ENCODE results near the gene STX3.
"Not testable (repeated sequence)": the region's sequence is repeated elsewhere in the genome, so short reads cannot be mapped to it uniquely, and the experiment has no call there.

STX3 gene

GRCh38 chr11:59851416-59851815 is 96.2 kb downstream of the STX3 start:
- H2BK120ac ChIP-seq (ENCODE audit: low read depth, low read length); H3K18ac ChIP-seq (ENCODE audit: low read length); H2BK5ac ChIP-seq (ENCODE audit: low read length); H3K36me3 ChIP-seq (ENCODE audit: control insufficient read depth, insufficient read depth, low read length); H3K23ac ChIP-seq (ENCODE audit: low read length); H3K4ac ChIP-seq (ENCODE audit: low read depth, low read length); H3K4me1 ChIP-seq (ENCODE audit: control insufficient read depth, low read depth, low read length); H2AK5ac ChIP-seq (ENCODE audit: low read length); H3K56ac ChIP-seq (ENCODE audit: low read length); H3K9ac ChIP-seq (ENCODE audit: low read length); H3K79me1 ChIP-seq (ENCODE audit: low read length); H3K27ac ChIP-seq (ENCODE audit: low read depth, low read length); H2BK15ac ChIP-seq (replicated peaks; ENCODE audit: low read depth); H4K5ac ChIP-seq (ENCODE audit: low read length); H3K4me2 ChIP-seq (ENCODE audit: low read length); H4K8ac ChIP-seq (ENCODE audit: low read depth, low read length); H3K79me2 ChIP-seq (ENCODE audit: control insufficient read depth, insufficient read depth, low read length); H3K4me3 ChIP-seq (ENCODE audit: low read length); DNase-seq; H3K27me3 ChIP-seq (ENCODE audit: insufficient read depth, low read length, poor library complexity): not testable (repeated sequence)
- WGBS (ENCODE audit: extremely low coverage, insufficient coverage, low lambda C conversion rate): no CpG with 5 or more reads among the region's 5 CpGs

DNA sequence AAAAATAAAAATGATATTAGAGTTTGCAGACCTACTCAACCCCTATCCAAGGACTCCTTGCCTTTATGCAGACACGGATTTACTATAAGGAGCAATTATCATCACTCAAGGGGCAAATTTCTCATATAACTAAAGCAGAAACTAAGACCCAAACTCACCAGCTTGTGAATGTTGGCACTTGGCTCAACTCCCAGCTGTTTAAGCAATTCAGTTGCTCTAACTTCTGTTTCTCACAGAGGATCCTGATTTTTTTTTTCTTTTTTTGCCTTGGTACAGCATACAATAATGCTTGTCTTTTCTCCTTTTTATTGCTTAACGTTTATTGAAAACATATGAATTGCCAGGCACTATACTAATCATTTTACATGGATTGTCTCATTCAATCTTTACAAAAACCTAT is 99.7 kb downstream of the STX3 start:
- Histone ChIP-seq H3K27me3 (ENCODE audit: insufficient read depth, low read length, poor library complexity) (no peaks in the 10 kb centered on the region), H3K79me2 (ENCODE audit: control insufficient read depth, insufficient read depth, low read length) (no peaks in the 10 kb centered on the region), H3K4me1 (ENCODE audit: control insufficient read depth, low read depth, low read length) (peaks cover 7% of the 10 kb centered on the region), H3K27ac (ENCODE audit: low read depth, low read length) (no peak overlapping the region), H3K4ac (ENCODE audit: low read depth, low read length) (no peak overlapping the region), H3K79me1 (ENCODE audit: low read length) (no peaks in the 10 kb centered on the region), H2BK120ac (ENCODE audit: low read depth, low read length) (no peak overlapping the region), H2AK5ac (ENCODE audit: low read length) (no peak overlapping the region), H4K8ac (ENCODE audit: low read depth, low read length) (no peak overlapping the region), H3K9ac (ENCODE audit: low read length) (no peak overlapping the region), H4K5ac (ENCODE audit: low read length) (no peak overlapping the region), H3K4me3 (ENCODE audit: low read length) (no peak overlapping the region), H3K18ac (ENCODE audit: low read length) (no peak overlapping the region), H2BK5ac (ENCODE audit: low read length) (no peak overlapping the region), H3K56ac (ENCODE audit: low read length) (no peak overlapping the region), H3K4me2 (ENCODE audit: low read length) (no peak overlapping the region), H3K23ac (ENCODE audit: low read length) (no peak overlapping the region), H2BK15ac (replicated peaks; ENCODE audit: low read depth) (no peak overlapping the region), H3K36me3 (ENCODE audit: control insufficient read depth, insufficient read depth, low read length) (no peaks in the 10 kb centered on the region)
- no CpG with 5 or more reads among the region's 2 CpGs for whole genome bisulfite sequencing (ENCODE audit: extremely low coverage, insufficient coverage, low lambda C conversion rate)
- no peak for DNase-seq

Measured in mesendoderm (in vitro differentiated cells).